ENCODE measurements around the gene DYRK4. TPM values are rescaled to one million over a fixed set of nuclear protein-coding genes. Genes with fewer than 3 reads are reported as not detected.

Gene DYRK4
- total and polyA plus RNA-seq, 2 of the 13 experiments (the other 11 are each of a cell fraction or from before 2014, with no cell fraction given), result 29.4 to 40.2 TPM

DNA sequence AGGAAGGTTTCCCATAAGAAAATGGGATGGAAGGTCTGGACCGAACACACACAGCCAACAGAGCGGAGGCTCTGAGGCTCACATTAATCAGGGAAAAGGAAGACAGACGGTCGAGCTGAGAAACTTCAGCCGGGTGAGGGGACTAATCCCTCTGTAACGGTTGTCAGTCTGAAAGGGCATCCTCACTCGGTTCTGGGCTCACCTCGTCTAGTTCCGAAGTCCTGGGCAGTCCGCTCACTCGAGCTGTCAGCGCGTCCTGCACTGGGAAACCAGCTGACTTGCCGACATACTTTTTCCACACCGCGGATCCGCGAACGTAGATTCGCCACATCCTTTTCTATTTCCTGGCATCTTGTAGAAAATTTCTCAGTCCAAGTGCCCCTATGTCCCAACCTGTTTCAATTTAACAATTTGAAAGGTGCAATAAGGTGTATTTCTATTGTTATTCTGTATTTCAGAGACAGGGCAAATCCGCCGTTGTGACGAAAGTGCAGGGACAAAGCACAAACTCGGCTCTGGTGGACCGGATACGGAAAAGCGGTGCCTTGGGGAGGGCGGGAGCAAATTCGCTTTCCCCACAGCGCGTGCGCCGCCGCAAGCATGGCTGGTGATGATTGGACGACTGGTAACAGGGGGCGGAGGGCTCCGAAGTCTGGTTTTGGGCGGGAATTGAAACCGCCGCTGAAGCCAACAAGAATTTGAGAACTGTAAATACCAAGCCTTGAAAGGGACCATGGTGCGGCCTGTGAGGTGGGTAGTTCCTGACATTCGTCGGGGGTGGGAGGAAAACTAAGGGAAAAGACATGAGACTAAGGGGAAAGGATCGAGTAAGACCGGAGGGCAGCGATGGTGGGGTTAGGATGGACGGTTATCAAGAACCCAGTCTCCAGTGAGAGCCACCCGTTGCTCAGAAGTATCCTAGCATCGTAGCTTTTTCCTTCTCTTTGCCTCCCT is 23.5 kb upstream of the DYRK4 start, which contains the start of gene RAD51AP1 (continued):
- TF ChIP-seq, protein P1, sequence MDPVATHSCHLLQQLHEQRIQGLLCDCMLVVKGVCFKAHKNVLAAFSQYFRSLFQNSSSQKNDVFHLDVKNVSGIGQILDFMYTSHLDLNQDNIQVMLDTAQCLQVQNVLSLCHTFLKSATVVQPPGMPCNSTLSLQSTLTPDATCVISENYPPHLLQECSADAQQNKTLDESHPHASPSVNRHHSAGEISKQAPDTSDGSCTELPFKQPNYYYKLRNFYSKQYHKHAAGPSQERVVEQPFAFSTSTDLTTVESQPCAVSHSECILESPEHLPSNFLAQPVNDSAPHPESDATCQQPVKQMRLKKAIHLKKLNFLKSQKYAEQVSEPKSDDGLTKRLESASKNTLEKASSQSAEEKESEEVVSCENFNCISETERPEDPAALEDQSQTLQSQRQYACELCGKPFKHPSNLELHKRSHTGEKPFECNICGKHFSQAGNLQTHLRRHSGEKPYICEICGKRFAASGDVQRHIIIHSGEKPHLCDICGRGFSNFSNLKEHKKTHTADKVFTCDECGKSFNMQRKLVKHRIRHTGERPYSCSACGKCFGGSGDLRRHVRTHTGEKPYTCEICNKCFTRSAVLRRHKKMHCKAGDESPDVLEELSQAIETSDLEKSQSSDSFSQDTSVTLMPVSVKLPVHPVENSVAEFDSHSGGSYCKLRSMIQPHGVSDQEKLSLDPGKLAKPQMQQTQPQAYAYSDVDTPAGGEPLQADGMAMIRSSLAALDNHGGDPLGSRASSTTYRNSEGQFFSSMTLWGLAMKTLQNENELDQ (CRISPR knock-in tag; IDR thresholded peaks at IDR 0.05; ENCODE audit: borderline replicate concordance), result no peak
- no peak for TF ChIP-seq NPAS2 (CRISPR knock-in tag; IDR thresholded peaks at IDR 0.05; ENCODE audit: borderline replicate concordance)
- TF ChIP-seq ZNF546 (CRISPR knock-in tag; conservative IDR thresholded peaks at IDR 0.05), result no peak
- TF ChIP-seq ZNF317 (CRISPR knock-in tag; IDR thresholded peaks at IDR 0.05), result peak; percentile 61; the same call in 1 of the 2 replicates
- no peak for TF ChIP-seq ZNF17 (CRISPR knock-in tag; IDR thresholded peaks at IDR 0.05)
- TF ChIP-seq ZNF816 (CRISPR knock-in tag; IDR thresholded peaks at IDR 0.05; ENCODE audit: borderline replicate concordance), result no peak
- TF ChIP-seq, protein P2, sequence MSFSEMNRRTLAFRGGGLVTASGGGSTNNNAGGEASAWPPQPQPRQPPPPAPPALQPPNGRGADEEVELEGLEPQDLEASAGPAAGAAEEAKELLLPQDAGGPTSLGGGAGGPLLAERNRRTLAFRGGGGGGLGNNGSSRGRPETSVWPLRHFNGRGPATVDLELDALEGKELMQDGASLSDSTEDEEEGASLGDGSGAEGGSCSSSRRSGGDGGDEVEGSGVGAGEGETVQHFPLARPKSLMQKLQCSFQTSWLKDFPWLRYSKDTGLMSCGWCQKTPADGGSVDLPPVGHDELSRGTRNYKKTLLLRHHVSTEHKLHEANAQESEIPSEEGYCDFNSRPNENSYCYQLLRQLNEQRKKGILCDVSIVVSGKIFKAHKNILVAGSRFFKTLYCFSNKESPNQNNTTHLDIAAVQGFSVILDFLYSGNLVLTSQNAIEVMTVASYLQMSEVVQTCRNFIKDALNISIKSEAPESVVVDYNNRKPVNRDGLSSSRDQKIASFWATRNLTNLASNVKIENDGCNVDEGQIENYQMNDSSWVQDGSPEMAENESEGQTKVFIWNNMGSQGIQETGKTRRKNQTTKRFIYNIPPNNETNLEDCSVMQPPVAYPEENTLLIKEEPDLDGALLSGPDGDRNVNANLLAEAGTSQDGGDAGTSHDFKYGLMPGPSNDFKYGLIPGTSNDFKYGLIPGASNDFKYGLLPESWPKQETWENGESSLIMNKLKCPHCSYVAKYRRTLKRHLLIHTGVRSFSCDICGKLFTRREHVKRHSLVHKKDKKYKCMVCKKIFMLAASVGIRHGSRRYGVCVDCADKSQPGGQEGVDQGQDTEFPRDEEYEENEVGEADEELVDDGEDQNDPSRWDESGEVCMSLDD (CRISPR knock-in tag; IDR thresholded peaks at IDR 0.05; ENCODE audit: borderline replicate concordance), result 0 out of 2 replicates have a peak, but pooled peaks have one; percentile 30
- peak; percentile 60 for TF ChIP-seq DR1 (CRISPR knock-in tag; IDR thresholded peaks at IDR 0.05)
- TF ChIP-seq, protein P3, sequence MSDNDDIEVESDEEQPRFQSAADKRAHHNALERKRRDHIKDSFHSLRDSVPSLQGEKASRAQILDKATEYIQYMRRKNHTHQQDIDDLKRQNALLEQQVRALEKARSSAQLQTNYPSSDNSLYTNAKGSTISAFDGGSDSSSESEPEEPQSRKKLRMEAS (IDR thresholded peaks at IDR 0.05), result peak; percentile 77
- TF ChIP-seq ZFP36L1 (CRISPR knock-in tag; IDR thresholded peaks at IDR 0.05), result peak; percentile 73; the same call in 1 of the 2 replicates
- TF ChIP-seq ZMYM4 (CRISPR knock-in tag; IDR thresholded peaks at IDR 0.05), result peak; percentile 61; the same call in 1 of the 2 replicates
- no peak; the same call in 1 of the 2 replicates for TF ChIP-seq CHD4 (IDR thresholded peaks at IDR 0.05; ENCODE audit: borderline replicate concordance, low read length)
- TF ChIP-seq ZNF124 (CRISPR knock-in tag; IDR thresholded peaks at IDR 0.05), result no peak
- TF ChIP-seq, protein P4, sequence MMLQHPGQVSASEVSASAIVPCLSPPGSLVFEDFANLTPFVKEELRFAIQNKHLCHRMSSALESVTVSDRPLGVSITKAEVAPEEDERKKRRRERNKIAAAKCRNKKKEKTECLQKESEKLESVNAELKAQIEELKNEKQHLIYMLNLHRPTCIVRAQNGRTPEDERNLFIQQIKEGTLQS (CRISPR knock-in tag; IDR thresholded peaks at IDR 0.05), result no peak
- TF ChIP-seq, protein P5, sequence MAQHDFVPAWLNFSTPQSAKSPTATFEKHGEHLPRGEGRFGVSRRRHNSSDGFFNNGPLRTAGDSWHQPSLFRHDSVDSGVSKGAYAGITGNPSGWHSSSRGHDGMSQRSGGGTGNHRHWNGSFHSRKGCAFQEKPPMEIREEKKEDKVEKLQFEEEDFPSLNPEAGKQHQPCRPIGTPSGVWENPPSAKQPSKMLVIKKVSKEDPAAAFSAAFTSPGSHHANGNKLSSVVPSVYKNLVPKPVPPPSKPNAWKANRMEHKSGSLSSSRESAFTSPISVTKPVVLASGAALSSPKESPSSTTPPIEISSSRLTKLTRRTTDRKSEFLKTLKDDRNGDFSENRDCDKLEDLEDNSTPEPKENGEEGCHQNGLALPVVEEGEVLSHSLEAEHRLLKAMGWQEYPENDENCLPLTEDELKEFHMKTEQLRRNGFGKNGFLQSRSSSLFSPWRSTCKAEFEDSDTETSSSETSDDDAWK (CRISPR knock-in tag; IDR thresholded peaks at IDR 0.05), result no peak
- TF ChIP-seq ZNF766 (CRISPR knock-in tag; IDR thresholded peaks at IDR 0.05; ENCODE audit: borderline replicate concordance), result no peak
- TF ChIP-seq NR3C1 (CRISPR knock-in tag; IDR thresholded peaks at IDR 0.05), result no peak
- no peak for TF ChIP-seq ISX (CRISPR knock-in tag; conservative IDR thresholded peaks at IDR 0.05)
- TF ChIP-seq, protein P6, sequence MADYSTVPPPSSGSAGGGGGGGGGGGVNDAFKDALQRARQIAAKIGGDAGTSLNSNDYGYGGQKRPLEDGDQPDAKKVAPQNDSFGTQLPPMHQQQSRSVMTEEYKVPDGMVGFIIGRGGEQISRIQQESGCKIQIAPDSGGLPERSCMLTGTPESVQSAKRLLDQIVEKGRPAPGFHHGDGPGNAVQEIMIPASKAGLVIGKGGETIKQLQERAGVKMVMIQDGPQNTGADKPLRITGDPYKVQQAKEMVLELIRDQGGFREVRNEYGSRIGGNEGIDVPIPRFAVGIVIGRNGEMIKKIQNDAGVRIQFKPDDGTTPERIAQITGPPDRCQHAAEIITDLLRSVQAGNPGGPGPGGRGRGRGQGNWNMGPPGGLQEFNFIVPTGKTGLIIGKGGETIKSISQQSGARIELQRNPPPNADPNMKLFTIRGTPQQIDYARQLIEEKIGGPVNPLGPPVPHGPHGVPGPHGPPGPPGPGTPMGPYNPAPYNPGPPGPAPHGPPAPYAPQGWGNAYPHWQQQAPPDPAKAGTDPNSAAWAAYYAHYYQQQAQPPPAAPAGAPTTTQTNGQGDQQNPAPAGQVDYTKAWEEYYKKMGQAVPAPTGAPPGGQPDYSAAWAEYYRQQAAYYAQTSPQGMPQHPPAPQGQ (CRISPR knock-in tag; IDR thresholded peaks at IDR 0.05; ENCODE audit: borderline replicate concordance), result no peak
